MCF 10A (cell line): ENCODE results near the gene BMPER. TPM values are rescaled to one million over a fixed set of nuclear protein-coding genes. Genes with fewer than 3 reads are reported as not detected.

ENCODE experiments used
- Bru-seq: library from RNA; stranded (reverse); fragments of 400-500 nt; gene quantifications from one replicate; lab custom pipeline; 2021; lab: Mats Ljungman, UMichigan
- BruChase-seq, 2 experiments: library from RNA; stranded (reverse); fragments of 400-500 nt; gene quantifications; one replicate each; lab custom pipeline; 2021; lab: Mats Ljungman, UMichigan
- BruUV-seq: library from RNA; stranded (reverse); fragments of 400-500 nt; replicated peaks from 2 replicates; lab custom pipeline; 2021; lab: Mats Ljungman, UMichigan
- CTCF ChIA-PET: fragments of 300-600 bp; sonication (Branson Sonifier 250); formaldehyde crosslinking; extraction: SDS; loops from one replicate; lab custom pipeline; 2021; ENCODE audit warnings: antibody characterized with exemption, inconsistent platforms; lab: Yijun Ruan, JAX
- POLR2A ChIA-PET: fragments of 300-600, 350-650 bp; sonication (Branson Sonifier 250); formaldehyde crosslinking; extraction: SDS; loops from one replicate; lab custom pipeline; 2020; ENCODE audit warnings: antibody characterized with exemption, inconsistent platforms; lab: Yijun Ruan, JAX
- DNase-seq: peaks from one replicate; pipeline ENCODE4 v3.0.0-alpha.2; 2018; ENCODE audit not compliant: unreplicated experiment
- H3K27ac Mint-ChIP-seq: one replicate; pipeline ENCODE4 v1.8.0; 2022; ENCODE audit warnings: mild to moderate bottlenecking, low read depth, mixed read lengths; ENCODE audit not compliant: unreplicated experiment
- H3K27me3 Mint-ChIP-seq: one replicate; pipeline ENCODE4 v1.8.0; 2022; ENCODE audit warnings: mixed read lengths; ENCODE audit not compliant: insufficient read depth, unreplicated experiment
- H3K36me3 Mint-ChIP-seq: one replicate; pipeline ENCODE4 v1.8.0; 2022; ENCODE audit warnings: mild to moderate bottlenecking, moderate library complexity, mixed read lengths; ENCODE audit not compliant: insufficient read depth, unreplicated experiment
- H3K4me1 Mint-ChIP-seq: one replicate; pipeline ENCODE4 v1.8.0; 2022; ENCODE audit warnings: mixed read lengths; ENCODE audit not compliant: insufficient read depth, unreplicated experiment
- H3K4me3 Mint-ChIP-seq: one replicate; pipeline ENCODE4 v1.8.0; 2022; ENCODE audit warnings: mild to moderate bottlenecking, moderate library complexity, mixed read lengths; ENCODE audit not compliant: unreplicated experiment
- H3K9me3 Mint-ChIP-seq: one replicate; pipeline ENCODE4 v1.8.0; 2022; ENCODE audit warnings: mixed read lengths; ENCODE audit not compliant: unreplicated experiment
- intact Hi-C: fragments of 100-400 bp; cut with micrococcal nuclease; formaldehyde crosslinking; loops from 2 replicates; pipeline ENCODE4 v1.14.1; 2022
- long read RNA-seq: library from polyadenylated mRNA; stranded (forward); transcript quantifications from one replicate; pipeline ENCODE4 v2.0.0, GENCODE V29; 2022
- total RNA-seq: library from RNA; stranded (reverse); gene quantifications from 2 replicates; pipeline ENCODE4 v1.2.3, GENCODE V29; 2022
- TF ChIP-seq, protein P1 (sequence below): fragments of 200-600 bp; IDR thresholded peaks from one replicate; pipeline ENCODE4 v1.8.0; 2022; ENCODE audit warnings: antibody characterized with exemption, mild to moderate bottlenecking; ENCODE audit not compliant: unreplicated experiment

Gene BMPER
- total RNA-seq (0.40 TPM in 1 of 2 replicates, not detected in the other), Bru-seq, nascent RNA (percentile 12 among the genes with signal in this experiment), BruChase-seq, experiment 1, labeled RNA remaining after a 6-hour chase (percentile 17 among the genes with signal in this experiment), BruChase-seq, experiment 2, labeled RNA remaining after a 2-hour chase (percentile 12 among the genes with signal in this experiment)
- long read RNA-seq, result 0 reads

DNA sequence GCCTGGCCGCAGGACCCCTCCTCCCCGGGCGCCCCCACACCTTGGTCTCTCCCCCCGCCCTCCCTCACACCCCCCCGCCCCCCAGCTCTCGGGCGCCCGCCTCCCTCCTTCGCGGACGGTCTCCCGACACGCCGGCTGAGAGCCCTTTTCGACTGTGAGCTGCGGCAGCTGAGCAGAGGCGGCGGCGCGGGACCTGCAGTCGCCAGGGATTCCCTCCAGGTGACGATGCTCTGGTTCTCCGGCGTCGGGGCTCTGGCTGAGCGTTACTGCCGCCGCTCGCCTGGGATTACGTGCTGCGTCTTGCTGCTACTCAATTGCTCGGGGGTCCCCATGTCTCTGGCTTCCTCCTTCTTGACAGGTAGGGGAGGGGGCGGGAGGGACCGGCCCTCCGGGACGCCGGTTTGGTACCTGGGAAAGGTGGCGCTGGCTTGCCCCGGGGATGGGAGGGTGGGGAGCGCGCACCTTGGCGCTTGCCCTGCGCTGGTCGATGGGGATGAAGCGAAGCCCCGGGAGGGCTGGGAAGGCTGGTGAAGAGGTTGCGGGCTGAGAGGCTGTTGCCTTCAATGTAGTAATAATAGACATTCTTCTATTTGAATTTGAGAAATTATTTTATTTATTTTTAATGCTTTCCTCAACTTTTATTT is at the start of gene BMPER:
Gene BMPER, plus strand, starts transcription at position 151 of the 644 bp plus-strand sequence. Its CDS starts 75 bp downstream, at position 226.
- ChIA-PET POLR2A (no interaction called here), CTCF (interaction anchor here (2.6 kb wide), 1 partner anchor 10 kb away, joined by 13 read pairs; no protein-coding TSS in a partner anchor)
- Mint-ChIP-seq H3K4me3 (peak within 1 kb of the TSS; percentile 54), H3K9me3 (no peaks in the 10 kb centered on the region), H3K27ac (no peak within 1 kb of the TSS), H3K36me3 (no peaks in the 10 kb centered on the region), H3K4me1 (no peaks in the 10 kb centered on the region), H3K27me3 (peaks cover 65% of the 10 kb centered on the region)
- intact Hi-C loops, result no loop called here
- DNase-seq, result no peak
- TF ChIP-seq, protein P1, sequence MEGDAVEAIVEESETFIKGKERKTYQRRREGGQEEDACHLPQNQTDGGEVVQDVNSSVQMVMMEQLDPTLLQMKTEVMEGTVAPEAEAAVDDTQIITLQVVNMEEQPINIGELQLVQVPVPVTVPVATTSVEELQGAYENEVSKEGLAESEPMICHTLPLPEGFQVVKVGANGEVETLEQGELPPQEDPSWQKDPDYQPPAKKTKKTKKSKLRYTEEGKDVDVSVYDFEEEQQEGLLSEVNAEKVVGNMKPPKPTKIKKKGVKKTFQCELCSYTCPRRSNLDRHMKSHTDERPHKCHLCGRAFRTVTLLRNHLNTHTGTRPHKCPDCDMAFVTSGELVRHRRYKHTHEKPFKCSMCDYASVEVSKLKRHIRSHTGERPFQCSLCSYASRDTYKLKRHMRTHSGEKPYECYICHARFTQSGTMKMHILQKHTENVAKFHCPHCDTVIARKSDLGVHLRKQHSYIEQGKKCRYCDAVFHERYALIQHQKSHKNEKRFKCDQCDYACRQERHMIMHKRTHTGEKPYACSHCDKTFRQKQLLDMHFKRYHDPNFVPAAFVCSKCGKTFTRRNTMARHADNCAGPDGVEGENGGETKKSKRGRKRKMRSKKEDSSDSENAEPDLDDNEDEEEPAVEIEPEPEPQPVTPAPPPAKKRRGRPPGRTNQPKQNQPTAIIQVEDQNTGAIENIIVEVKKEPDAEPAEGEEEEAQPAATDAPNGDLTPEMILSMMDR, result no peak
- no TSS peak for BruUV-seq

DNA sequence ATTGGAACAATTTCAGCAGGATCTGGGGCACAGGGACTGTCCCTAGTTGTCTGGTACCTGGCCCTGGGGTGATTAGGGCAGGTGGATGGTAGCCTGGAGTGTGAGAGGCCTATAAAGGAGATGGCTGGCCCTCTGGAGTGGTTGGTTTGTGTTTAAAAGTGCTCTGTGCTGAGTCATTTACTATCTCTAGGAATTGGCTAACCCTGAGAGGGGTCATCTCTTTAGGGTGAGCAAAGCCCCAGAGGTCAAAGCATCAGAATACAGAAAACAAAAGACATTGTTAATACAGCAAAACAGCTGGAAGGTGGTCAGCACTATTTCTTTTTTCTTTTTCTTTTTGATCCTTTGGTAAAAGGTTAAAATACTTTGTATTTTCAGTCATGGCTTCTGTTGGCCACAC is 43.4 kb upstream of the BMPER start:
- TF ChIP-seq, protein P1, result no peak
- Mint-ChIP-seq H3K27me3 (no peaks in the 10 kb centered on the region), H3K9me3 (no peaks in the 10 kb centered on the region), H3K36me3 (no peaks in the 10 kb centered on the region), H3K4me1 (no peaks in the 10 kb centered on the region), H3K27ac (no peak overlapping the region), H3K4me3 (no peak overlapping the region)
- CTCF ChIA-PET, result interaction anchor here (0.9 kb wide), 1 partner anchor 71 kb away, joined by 3 read pairs; no protein-coding TSS in a partner anchor
- DNase-seq, result no peak
- POLR2A ChIA-PET, result no interaction called here
- intact Hi-C loops, result no loop called here
- BruUV-seq, result no TSS peak

- ChIA-PET CTCF (interaction anchor here (0.7 to 0.9 kb wide), 2 partner anchors 55 to 69 kb away, joined by 3 to 5 read pairs; no protein-coding TSS in a partner anchor), POLR2A (interaction anchor here (0.6 to 0.9 kb wide), 2 partner anchors 13 to 358 kb away, joined by 3 to 4 read pairs; no protein-coding TSS in a partner anchor)
- no TSS peak for BruUV-seq
- DNase-seq, result no peak
- H3K4me1 Mint-ChIP-seq, result no peaks in the 10 kb centered on the region
- H3K27me3 Mint-ChIP-seq, result no peaks in the 10 kb centered on the region
- no peaks in the 10 kb centered on the region for H3K36me3 Mint-ChIP-seq
- intact Hi-C loops, result no loop called here
- no peak overlapping the region for H3K4me3 Mint-ChIP-seq
- TF ChIP-seq, protein P1, result no peak
- H3K9me3 Mint-ChIP-seq, result no peaks in the 10 kb centered on the region
- peak overlapping the region; percentile 44 for H3K27ac Mint-ChIP-seq
Observed at GRCh38 chr7:33862946-33863814, 42.2 kb upstream of the BMPER start.
